GM19035 (cell line): ENCODE results near the gene MAGEA2.
"Not testable (repeated sequence)": the region's sequence is repeated elsewhere in the genome, so short reads cannot be mapped to it uniquely, and the experiment has no call there.

Source experiments
- ATAC-seq: cut with Tn5 transposase; IDR thresholded peaks from one replicate; pipeline ENCODE4 v1.9.1; 2021; ENCODE audit not compliant: unreplicated experiment

MAGEA2 gene

DNA sequence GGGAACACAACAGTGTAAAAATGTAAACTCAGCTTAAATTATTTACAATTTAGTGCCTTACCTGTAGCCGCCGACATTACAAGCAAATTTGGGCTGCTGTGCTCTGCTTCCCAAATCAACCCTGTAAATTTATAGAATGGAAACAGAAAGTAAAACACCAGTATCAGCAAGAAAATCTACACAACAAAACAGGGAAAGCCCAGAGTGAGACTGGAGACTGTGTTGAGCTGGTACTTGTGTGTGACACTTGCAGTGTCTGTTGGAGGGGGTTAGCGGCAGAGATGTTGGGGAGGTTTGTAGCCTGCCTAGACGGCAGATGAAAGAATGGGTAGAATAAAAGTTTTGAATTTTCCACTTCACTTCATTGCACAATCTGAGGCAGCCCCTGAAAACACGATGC lies 40.4 kb downstream of the MAGEA2 start:
- ATAC-seq, result not testable (repeated sequence)

DNA sequence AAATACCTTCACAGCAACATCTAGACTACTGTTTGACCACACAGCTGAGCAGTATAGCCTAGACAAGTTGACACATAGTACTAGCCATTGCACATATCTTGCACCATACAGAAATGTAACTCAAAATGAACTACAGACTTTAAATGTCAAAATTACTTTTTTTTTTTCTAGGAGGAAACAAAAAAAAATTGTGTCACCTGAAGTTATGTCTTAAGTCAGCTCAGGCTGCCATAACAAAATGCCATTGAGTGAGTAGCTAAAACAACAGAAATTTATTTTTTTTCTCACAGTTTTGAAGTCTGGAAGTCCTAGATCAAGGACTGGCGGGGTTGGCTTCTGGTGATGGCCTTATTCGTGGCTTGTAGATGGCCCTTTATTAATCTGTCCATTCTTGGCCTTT lies 44.5 kb downstream of the MAGEA2 start, which contains the start of gene CSAG2:
Gene CSAG2, minus strand, starts transcription at position 101 of the 400 bp plus-strand sequence. CDS start 161 bp downstream, outside the sequence.
- ATAC-seq, result not testable (repeated sequence)

DNA sequence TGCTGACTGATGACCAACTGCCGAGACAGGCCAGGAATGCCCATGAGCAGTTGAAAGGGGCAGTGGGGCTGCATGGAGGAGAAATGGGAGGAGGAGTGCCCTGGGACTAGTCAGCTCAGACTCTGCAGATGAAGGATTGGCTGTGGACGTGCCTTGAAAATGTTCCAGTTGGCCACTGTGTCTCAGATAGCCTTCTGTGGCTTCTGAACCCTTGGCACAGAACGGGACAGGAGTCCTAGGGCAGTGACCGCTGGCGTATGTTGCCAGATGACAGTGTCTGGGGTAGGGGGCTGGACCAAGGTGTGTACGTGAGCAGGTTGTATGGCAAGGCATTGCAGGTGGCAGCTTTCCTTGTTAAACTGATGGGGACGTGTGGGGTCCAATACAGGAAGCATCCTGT lies 47.1 kb downstream of the MAGEA2 start:
- ATAC-seq, result not testable (repeated sequence)

DNA sequence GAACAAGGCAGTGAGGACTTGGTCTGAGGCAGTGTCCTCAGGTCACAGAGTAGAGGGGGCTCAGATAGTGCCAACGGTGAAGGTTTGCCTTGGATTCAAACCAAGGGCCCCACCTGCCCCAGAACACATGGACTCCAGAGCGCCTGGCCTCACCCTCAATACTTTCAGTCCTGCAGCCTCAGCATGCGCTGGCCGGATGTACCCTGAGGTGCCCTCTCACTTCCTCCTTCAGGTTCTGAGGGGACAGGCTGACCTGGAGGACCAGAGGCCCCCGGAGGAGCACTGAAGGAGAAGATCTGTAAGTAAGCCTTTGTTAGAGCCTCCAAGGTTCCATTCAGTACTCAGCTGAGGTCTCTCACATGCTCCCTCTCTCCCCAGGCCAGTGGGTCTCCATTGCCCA lies 53.3 kb downstream of the MAGEA2 start:
- not testable (repeated sequence) for ATAC-seq
